B cell (primary cell): Measurements from ENCODE around the gene C1R. TPM values are rescaled to one million over a fixed set of nuclear protein-coding genes. Genes with fewer than 3 reads are reported as not detected.

Experiments used
- ATAC-seq: fragments of 200-7000 bp; cut with Tn5 transposase; one replicate; pipeline ENCODE4 v1.10.0; 2021; ENCODE audit warnings: low read depth, mild to moderate bottlenecking, moderate number of reproducible peaks, moderate library complexity
- CTCF ChIA-PET: fragments of 350-600 bp; sonication (Branson Sonifier 250); formaldehyde crosslinking; loops from one replicate; lab custom pipeline; 2021; ENCODE audit warnings: antibody characterized with exemption, inconsistent platforms; lab: Charles Lee
- POLR2A ChIA-PET: fragments of 350-600 bp; sonication (Branson Sonifier 250); formaldehyde crosslinking; loops from one replicate; lab custom pipeline; 2021; ENCODE audit warnings: antibody characterized with exemption; lab: Charles Lee
- DNase-seq: peaks from one replicate; pipeline ENCODE4 v3.0.0; 2013
- H2AFZ ChIP-seq: 2 replicates; pipeline ENCODE4 v1.6.1; 2012; ENCODE audit warnings: mild to moderate bottlenecking, low read depth, low read length; ENCODE audit not compliant: insufficient read depth, poor library complexity, severe bottlenecking
- H3K27ac ChIP-seq, 2 donors: 1 replicate in 1 of 2; 2 replicates in 1 of 2; pipeline ENCODE4 v1.5.1; 2012 to 2013; ENCODE audit warnings: low read length in 2 of 2, mild to moderate bottlenecking in 2 of 2, moderate library complexity in 1 of 2
- H3K27me3 ChIP-seq, 4 experiments: fragments of 200-600 bp in 1 of 4; sonication (generic) in 1 of 4; replicated peaks in 1 of 4; 1 replicate in 2 of 4; 2 replicates in 2 of 4; pipeline versions ENCODE4 v1.6.1 to v1.7.0; 2013 to 2016; ENCODE audit warnings: low read length in 3 of 4, mild to moderate bottlenecking in 2 of 4, mixed read lengths in 1 of 4, moderate library complexity in 1 of 4; ENCODE audit not compliant: insufficient read depth in 4 of 4, control insufficient read depth in 3 of 4; ENCODE audit errors: control extremely low read depth in 1 of 4
- H3K36me3 ChIP-seq, 2 experiments: replicated peaks in 1 of 2; 1 replicate in 1 of 2; 2 replicates in 1 of 2; pipeline versions ENCODE4 v1.6.1 to v1.7.1; 2013; ENCODE audit warnings: low read length in 1 of 2; ENCODE audit not compliant: insufficient read depth in 2 of 2, control insufficient read depth in 1 of 2; ENCODE audit errors: control extremely low read depth in 1 of 2, extremely low read depth in 1 of 2
- H3K4me1 ChIP-seq, 2 donors: fragments of 200-600 bp in 1 of 2; sonication (generic) in 1 of 2; 1 replicate in 1 of 2; 2 replicates in 1 of 2; pipeline versions ENCODE4 v1.5.1 to v1.6.1; 2013 to 2017; ENCODE audit warnings: low read length in 2 of 2; ENCODE audit not compliant: control insufficient read depth in 2 of 2, insufficient read depth in 2 of 2
- H3K4me2 ChIP-seq: replicated peaks from 2 replicates; pipeline ENCODE3; 2012; ENCODE audit warnings: mild to moderate bottlenecking, low read depth, low read length; ENCODE audit not compliant: poor library complexity, severe bottlenecking
- H3K4me3 ChIP-seq, 5 experiments: fragments of 200-600 bp in 1 of 5; sonication (generic) in 1 of 5; 1 replicate in 3 of 5; 2 replicates in 2 of 5; pipeline versions ENCODE4 v1.5.1 to v1.7.0; 2011 to 2016; ENCODE audit warnings: low read length in 4 of 5, mild to moderate bottlenecking in 4 of 5, low read depth in 2 of 5, control low read depth in 1 of 5, moderate library complexity in 1 of 5; ENCODE audit not compliant: insufficient read depth in 1 of 5; ENCODE audit errors: control extremely low read depth in 1 of 5, extremely low read depth in 1 of 5
- H3K79me2 ChIP-seq: fragments of 200-600 bp; sonication (generic); one replicate; pipeline ENCODE4 v1.6.0; 2016; ENCODE audit warnings: low read length; ENCODE audit not compliant: control insufficient read depth, insufficient read depth
- H3K9ac ChIP-seq: fragments of 200-600 bp; sonication (generic); 2 replicates; pipeline ENCODE4 v1.6.1; 2017; ENCODE audit warnings: mild to moderate bottlenecking, low read length, moderate library complexity
- H3K9me3 ChIP-seq, 3 donors: one replicate each; pipeline versions ENCODE4 v1.6.1 to v1.7.1; 2013; ENCODE audit warnings: low read length in 2 of 3; ENCODE audit not compliant: control insufficient read depth in 2 of 3, insufficient read depth in 1 of 3; ENCODE audit errors: control extremely low read depth in 1 of 3
- H4K20me1 ChIP-seq: 2 replicates; pipeline ENCODE4 v1.6.0; 2012; ENCODE audit warnings: mild to moderate bottlenecking, low read length; ENCODE audit not compliant: insufficient read depth, control insufficient read depth, poor library complexity, severe bottlenecking
- H3K27ac Mint-ChIP-seq: one replicate; pipeline ENCODE4 v1.8.0; 2021; ENCODE audit warnings: mixed read lengths
- H3K27me3 Mint-ChIP-seq: one replicate; pipeline ENCODE4 v1.8.0; 2021; ENCODE audit warnings: mixed read lengths
- H3K4me1 Mint-ChIP-seq: one replicate; pipeline ENCODE4 v1.8.0; 2021; ENCODE audit warnings: mixed read lengths
- H3K4me3 Mint-ChIP-seq: one replicate; pipeline ENCODE4 v1.8.0; 2021; ENCODE audit warnings: mixed read lengths
- H3K9me3 Mint-ChIP-seq: one replicate; pipeline ENCODE4 v1.8.0; 2022; ENCODE audit warnings: mixed read lengths; ENCODE audit not compliant: insufficient read depth
- EZH2 ChIP-seq: IDR thresholded peaks from 2 replicates; pipeline ENCODE4 v1.6.1; 2012; ENCODE audit warnings: borderline replicate concordance, low read depth, mild to moderate bottlenecking, moderate library complexity, low read length; ENCODE audit not compliant: insufficient read depth, poor library complexity, severe bottlenecking
- WGBS: methylation state at CpG from one replicate; pipeline ENCODE4 v1.1.5; 2013; ENCODE audit warnings: missing lambda C conversion rate; ENCODE audit not compliant: insufficient coverage; 5-methylcytosine and 5-hydroxymethylcytosine counted together
- intact Hi-C: fragments of 100-400 bp; cut with micrococcal nuclease; formaldehyde crosslinking; loops from one replicate; pipeline ENCODE4 v1.10.0; 2022
- polyA plus RNA-seq: library from polyadenylated mRNA; depleted of rRNA; stranded (reverse); fragments of >200 nt; gene quantifications from 2 replicates; pipeline ENCODE4 v1.2.3, GENCODE V29; 2012
- total RNA-seq, 2 donors: library from RNA; stranded (reverse); fragments of 120-200 nt in 1 of 2; gene quantifications; 1 replicate in 1 of 2; 2 replicates in 1 of 2; pipeline versions ENCODE4 v1.2.3 to v1.2.4, GENCODE V29; 2013 to 2022
- TF ChIP-seq, protein P1 (sequence below): fragments of 200-600 bp; IDR thresholded peaks from one replicate; pipeline ENCODE4 v1.8.0; 2022; ENCODE audit warnings: antibody characterized with exemption, mild to moderate bottlenecking

Gene C1R
- total and polyA plus RNA-seq, 2 donors (not counting 1 experiment from before 2014, with no cell fraction given), result 1.5 to 2.0 TPM

DNA sequence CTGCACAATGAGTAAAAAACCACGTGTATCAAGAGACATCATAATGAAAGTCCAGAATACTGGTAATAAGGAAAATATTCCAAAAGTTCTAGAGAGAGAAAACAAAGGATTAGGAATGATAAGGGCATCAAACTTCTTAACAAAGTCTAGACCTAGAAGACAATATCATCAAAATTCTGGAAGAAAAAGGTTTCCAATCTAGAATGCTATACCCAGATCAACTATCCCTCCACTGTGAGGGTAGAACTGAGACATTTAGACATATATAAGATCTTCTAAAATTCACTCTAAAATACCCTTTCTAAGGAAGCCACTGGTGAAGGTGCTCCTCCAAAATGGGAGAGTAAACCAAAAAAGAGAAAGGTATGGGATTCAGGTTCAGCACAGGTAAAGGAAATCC is 13.8 kb upstream of the C1R start:
- H3K4me3 ChIP-seq, result no peak overlapping the region
- no peaks in the 10 kb centered on the region for H4K20me1 ChIP-seq
- H3K9me3 ChIP-seq, result peaks cover 0 to 2% (median 0%) of the 10 kb centered on the region in 3 donors
- ATAC-seq (no peak), DNase-seq (no peak)
- peaks cover 12 to 15% of the 10 kb centered on the region in 2 donors for H3K4me1 ChIP-seq
- H3K4me2 ChIP-seq, result no peak overlapping the region
- H3K9me3 Mint-ChIP-seq, result peaks cover 4% of the 10 kb centered on the region
- H3K9ac ChIP-seq, result no peak overlapping the region
- no peak overlapping the region for H3K27ac ChIP-seq
- CTCF ChIA-PET, result interaction anchor here (3.6 kb wide), 1 partner anchor 181 kb away, joined by 27 read pairs; no protein-coding TSS in a partner anchor
- WGBS, result no CpG with 5 or more reads among the region's 1 CpG
- no peak overlapping the region for H3K4me3 Mint-ChIP-seq
- H3K79me2 ChIP-seq, result peaks cover 18% of the 10 kb centered on the region
- H2AFZ ChIP-seq, result no peak overlapping the region
- intact Hi-C loops, result no loop called here
- H3K27me3 ChIP-seq, result no peaks in the 10 kb centered on the region
- no peak overlapping the region for H3K27ac Mint-ChIP-seq
- H3K36me3 ChIP-seq, result peaks cover 0 to 3% of the 10 kb centered on the region in 2 experiments
- POLR2A ChIA-PET, result no interaction called here
- TF ChIP-seq, protein P1, sequence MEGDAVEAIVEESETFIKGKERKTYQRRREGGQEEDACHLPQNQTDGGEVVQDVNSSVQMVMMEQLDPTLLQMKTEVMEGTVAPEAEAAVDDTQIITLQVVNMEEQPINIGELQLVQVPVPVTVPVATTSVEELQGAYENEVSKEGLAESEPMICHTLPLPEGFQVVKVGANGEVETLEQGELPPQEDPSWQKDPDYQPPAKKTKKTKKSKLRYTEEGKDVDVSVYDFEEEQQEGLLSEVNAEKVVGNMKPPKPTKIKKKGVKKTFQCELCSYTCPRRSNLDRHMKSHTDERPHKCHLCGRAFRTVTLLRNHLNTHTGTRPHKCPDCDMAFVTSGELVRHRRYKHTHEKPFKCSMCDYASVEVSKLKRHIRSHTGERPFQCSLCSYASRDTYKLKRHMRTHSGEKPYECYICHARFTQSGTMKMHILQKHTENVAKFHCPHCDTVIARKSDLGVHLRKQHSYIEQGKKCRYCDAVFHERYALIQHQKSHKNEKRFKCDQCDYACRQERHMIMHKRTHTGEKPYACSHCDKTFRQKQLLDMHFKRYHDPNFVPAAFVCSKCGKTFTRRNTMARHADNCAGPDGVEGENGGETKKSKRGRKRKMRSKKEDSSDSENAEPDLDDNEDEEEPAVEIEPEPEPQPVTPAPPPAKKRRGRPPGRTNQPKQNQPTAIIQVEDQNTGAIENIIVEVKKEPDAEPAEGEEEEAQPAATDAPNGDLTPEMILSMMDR, result no peak
- no peak for TF ChIP-seq EZH2
- H3K4me1 Mint-ChIP-seq, result peaks cover 24% of the 10 kb centered on the region
- H3K27me3 Mint-ChIP-seq, result no peaks in the 10 kb centered on the region

DNA sequence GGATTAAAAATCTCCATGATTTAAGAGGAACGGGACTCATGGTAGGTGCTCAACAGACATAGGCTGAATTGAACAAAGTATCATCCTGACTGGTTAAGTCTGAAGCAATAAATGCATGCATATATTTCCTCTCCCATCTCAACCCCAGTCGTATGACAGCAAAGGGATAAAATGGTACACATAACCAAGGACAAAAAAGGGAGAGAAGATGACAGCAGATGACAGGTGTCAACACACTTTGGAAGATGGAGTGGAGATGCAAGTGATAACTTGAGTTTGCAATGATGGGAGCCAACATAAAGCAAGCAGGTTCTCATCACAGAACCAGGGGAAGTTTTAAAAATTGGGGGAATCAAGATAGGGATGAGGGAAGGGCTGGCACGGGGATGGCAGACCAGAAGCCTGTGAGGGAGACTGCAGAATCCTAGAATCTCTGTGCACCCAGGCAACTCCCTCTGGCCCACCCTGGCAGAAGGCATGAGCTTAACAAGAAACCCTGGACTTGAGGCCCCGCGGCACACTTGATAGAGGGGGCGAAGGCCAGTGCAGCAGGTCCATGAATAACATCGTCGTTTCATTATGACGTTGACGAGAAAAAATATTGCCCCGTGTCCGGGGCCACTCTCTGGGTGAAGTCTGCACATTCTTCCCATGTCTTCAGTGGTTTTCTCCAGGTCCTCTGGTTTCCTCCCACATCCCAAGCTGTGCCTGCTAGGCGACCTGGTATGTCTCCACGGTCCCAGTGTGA is 11.8 kb upstream of the C1R start:
- peaks cover 0 to 2% (median 0%) of the 10 kb centered on the region in 3 donors for H3K9me3 ChIP-seq
- peaks cover 1% of the 10 kb centered on the region for H3K79me2 ChIP-seq
- intact Hi-C loops, result no loop called here
- no peak overlapping the region for H2AFZ ChIP-seq
- CTCF ChIA-PET, result interaction anchor here (1.9 kb wide), 1 partner anchor 9 kb away, joined by 13 read pairs; no protein-coding TSS in a partner anchor
- H4K20me1 ChIP-seq, result no peaks in the 10 kb centered on the region
- no peak overlapping the region for H3K4me3 Mint-ChIP-seq
- no peak overlapping the region for H3K4me2 ChIP-seq
- WGBS, result 96% methylated on average over 10 of the region's 14 CpGs
- no peaks in the 10 kb centered on the region for H3K27me3 Mint-ChIP-seq
- DNase-seq (no peak), ATAC-seq (no peak)
- no peaks in the 10 kb centered on the region for H3K27me3 ChIP-seq
- peaks cover 6 to 7% of the 10 kb centered on the region in 2 donors for H3K4me1 ChIP-seq
- peaks cover 18% of the 10 kb centered on the region for H3K4me1 Mint-ChIP-seq
- no peak overlapping the region for H3K9ac ChIP-seq
- no peak overlapping the region for H3K27ac ChIP-seq
- POLR2A ChIA-PET, result no interaction called here
- peaks cover 4% of the 10 kb centered on the region for H3K9me3 Mint-ChIP-seq
- TF ChIP-seq, protein P1, result no peak
- TF ChIP-seq EZH2, result no peak
- H3K27ac Mint-ChIP-seq, result no peak overlapping the region
- no peak overlapping the region for H3K4me3 ChIP-seq
- H3K36me3 ChIP-seq, result peaks cover 0 to 7% of the 10 kb centered on the region in 2 experiments
